ENCODE data around the gene LTBP3. TPM values are rescaled to one million over a fixed set of nuclear protein-coding genes. Genes with fewer than 3 reads are reported as not detected.

The LTBP3 gene
- total RNA-seq, 1 experiment from 2014 or later = 10.6 TPM

GRCh38 chr11:65571420-65571819 is 13.3 kb upstream of the LTBP3 start:
- Mint-ChIP-seq H3K4me1 (peaks cover 34 to 50% of the 10 kb centered on the region in 2 experiments), H3K27me3 (ENCODE audit: low read depth) (peaks cover 15% of the 10 kb centered on the region), H3K36me3 (ENCODE audit: insufficient read depth in 1 of 3, low read depth in 3 of 3) (peaks cover 6 to 14% (median 9%) of the 10 kb centered on the region in 3 experiments; a peak in 6 of 7 replicates), H3K4me3 (peak overlapping the region; percentile 99), H3K9me3 (no peaks in the 10 kb centered on the region; a peak in 1 of 5 replicates), H3K27ac (no peak overlapping the region; a peak in 1 of 7 replicates)
- H3K27me3 ChIP-seq (ENCODE audit: insufficient read depth, low read length) = peaks cover 6% of the 10 kb centered on the region; the same call in 1 of the 2 replicates
- H3K9ac ChIP-seq (ENCODE audit: extremely low read depth, insufficient read length, low read length) = no peak overlapping the region
- no peak overlapping the region for H3T11ph ChIP-seq (ENCODE audit: low read length)
- no peak overlapping the region for H3K27ac ChIP-seq (ENCODE audit: insufficient read length, low read depth, low read length)
- H4K20me1 ChIP-seq (ENCODE audit: control insufficient read depth, insufficient read depth, insufficient read length) = no peaks in the 10 kb centered on the region
- peak overlapping the region; percentile 78 for H3K4me2 ChIP-seq (ENCODE audit: insufficient read depth, insufficient read length, low read length)
- no peak overlapping the region for H3K14ac ChIP-seq (ENCODE audit: insufficient read depth, low read length)
- no peak overlapping the region for H2BK120ac ChIP-seq (ENCODE audit: low read depth, low read length, poor library complexity, severe bottlenecking)
- no peak overlapping the region for H3K23ac ChIP-seq (ENCODE audit: insufficient read length, low read depth, low read length)
- peaks cover 4% of the 10 kb centered on the region for H3K79me1 ChIP-seq (ENCODE audit: insufficient read depth, low read depth, low read length, poor library complexity, severe bottlenecking)
- no peak overlapping the region for H3K56ac ChIP-seq (ENCODE audit: insufficient read length, low read depth, low read length)
- no peaks in the 10 kb centered on the region; the same call in 1 of the 2 replicates for H3K4me1 ChIP-seq (ENCODE audit: insufficient read depth, low read length)
- H2BK20ac ChIP-seq (ENCODE audit: low read depth, low read length, poor library complexity, severe bottlenecking) = no peak overlapping the region
- H4K91ac ChIP-seq (ENCODE audit: insufficient read length, low read depth, low read length) = no peak overlapping the region
- no peak overlapping the region for H2BK15ac ChIP-seq (ENCODE audit: low read depth, low read length)
- H3K9me3 ChIP-seq (ENCODE audit: control insufficient read depth, low read depth, low read length) = no peaks in the 10 kb centered on the region
- H3K18ac ChIP-seq (ENCODE audit: insufficient read length, low read depth, low read length) = no peak overlapping the region
- no peaks in the 10 kb centered on the region; the same call in 1 of the 2 replicates for H3K79me2 ChIP-seq (ENCODE audit: insufficient read depth, low read length)
- H2AK5ac ChIP-seq (ENCODE audit: insufficient read length, low read length) = no peak overlapping the region
- H4K5ac ChIP-seq (ENCODE audit: insufficient read length, low read depth, low read length) = no peak overlapping the region
- no CpG with 5 or more reads among the region's 9 CpGs for WGBS (ENCODE audit: extremely low coverage, insufficient read length, low lambda C conversion rate)
- TF ChIP-seq CTCF (conservative IDR thresholded peaks at IDR 0.05) = no peak
- no peak overlapping the region for H2BK12ac ChIP-seq (ENCODE audit: insufficient read length, low read depth, low read length)
- peaks cover 25% of the 10 kb centered on the region for H3K23me2 ChIP-seq (ENCODE audit: insufficient read length, low read depth, low read length, poor library complexity, severe bottlenecking)
- H2BK5ac ChIP-seq (ENCODE audit: insufficient read length, low read length) = no peak overlapping the region
- H4K8ac ChIP-seq (replicated peaks; ENCODE audit: insufficient read length, low read depth, low read length) = no peak overlapping the region
- H3K4ac ChIP-seq (ENCODE audit: low read depth, low read length) = no peak overlapping the region
- no peak for DNase-seq
- no peak overlapping the region for H2AFZ ChIP-seq (ENCODE audit: low read length)

All from H9 (cell line).